ENCODE measurements around the gene TSC22D2.

- TF ChIP-seq EP300 (IDR thresholded peaks at IDR 0.05) (no peak), CTCF (IDR thresholded peaks at IDR 0.05) (no peak), POLR2A (IDR thresholded peaks at IDR 0.05) (no peak), POLR2AphosphoS5 (IDR thresholded peaks at IDR 0.05) (no peak)
These were observed 52.4 kb downstream of the TSC22D2 start for GRCh38 chr3:150460484-150460883.

All from sigmoid colon (tissue), 4 donors.